GM18873 (cell line): ENCODE measurements around the gene ABCB9.

Experiments
- ATAC-seq: cut with Tn5 transposase; IDR thresholded peaks from one replicate; pipeline ENCODE4 v1.9.1; 2021; ENCODE audit warnings: mild to moderate bottlenecking, moderate library complexity, moderate number of reproducible peaks; ENCODE audit not compliant: unreplicated experiment, low FRiP score

The ABCB9 gene

GRCh38 chr12:122995503-122996187 is 29.4 kb upstream of the ABCB9 start:
- ATAC-seq = no peak

GRCh38 chr12:122994781-122995502 is 28.7 kb upstream of the ABCB9 start:
- no peak for ATAC-seq

GRCh38 chr12:122994140-122994675 is 27.9 kb upstream of the ABCB9 start:
- no peak for ATAC-seq

GRCh38 chr12:122992386-122992785 is 26.1 kb upstream of the ABCB9 start:
- ATAC-seq = no peak

- ATAC-seq = no peak
These were observed 25.5 kb upstream of the ABCB9 start for GRCh38 chr12:122991623-122992275.

GRCh38 chr12:122990961-122991622 is 24.8 kb upstream of the ABCB9 start:
- no peak for ATAC-seq

- no peak for ATAC-seq
These were observed 24.3 kb upstream of the ABCB9 start for GRCh38 chr12:122990561-122990960.

- no peak for ATAC-seq
These were observed 23.7 kb upstream of the ABCB9 start for GRCh38 chr12:122989874-122990419.

- ATAC-seq = no peak
These were observed 23.1 kb upstream of the ABCB9 start for GRCh38 chr12:122989225-122989839.

- no peak for ATAC-seq
These were observed 22.4 kb upstream of the ABCB9 start for GRCh38 chr12:122988612-122989212.

GRCh38 chr12:122988036-122988435 is 21.8 kb upstream of the ABCB9 start:
- no peak for ATAC-seq

GRCh38 chr12:122987086-122987951 is 21.1 kb upstream of the ABCB9 start:
- ATAC-seq = no peak

GRCh38 chr12:122986258-122986871 is 20.1 kb upstream of the ABCB9 start:
- no peak for ATAC-seq

GRCh38 chr12:122985338-122986257 is 19.3 kb upstream of the ABCB9 start:
- no peak for ATAC-seq

GRCh38 chr12:122984612-122985337 is 18.5 kb upstream of the ABCB9 start:
- no peak for ATAC-seq

- no peak for ATAC-seq
These were observed 17.7 kb upstream of the ABCB9 start for GRCh38 chr12:122983789-122984515.
